WTC11 (cell line): ENCODE measurements around the gene MKI67. TPM values are rescaled to one million over a fixed set of nuclear protein-coding genes. Genes with fewer than 3 reads are reported as not detected.

Experiments used
- ATAC-seq: fragments of 200-7000 bp; cut with Tn5 transposase; 2 replicates; pipeline ENCODE4 v1.10.0; 2021; ENCODE audit warnings: mild to moderate bottlenecking, moderate library complexity
- CTCF ChIA-PET: fragments of 300-600 bp; sonication (Branson Sonifier 250); formaldehyde crosslinking; loops from one replicate; lab custom pipeline; 2021; ENCODE audit warnings: antibody characterized with exemption; lab: Charles Lee
- POLR2A ChIA-PET: fragments of 350-600 bp; sonication (Branson Sonifier 250); formaldehyde crosslinking; loops from one replicate; lab custom pipeline; 2021; ENCODE audit warnings: antibody characterized with exemption; lab: Charles Lee
- DNase-seq: peaks from one replicate; pipeline ENCODE4 v3.0.0; 2021; ENCODE audit warnings: low spot score
- H3K27ac Mint-ChIP-seq: 2 replicates; pipeline ENCODE4 v1.8.0; 2021; ENCODE audit warnings: mixed read lengths
- H3K27me3 Mint-ChIP-seq: 2 replicates; pipeline ENCODE4 v1.8.0; 2021; ENCODE audit warnings: low read depth, mild to moderate bottlenecking, moderate library complexity, mixed read lengths
- H3K36me3 Mint-ChIP-seq: 2 replicates; pipeline ENCODE4 v1.8.0; 2021; ENCODE audit warnings: mixed read lengths
- H3K4me1 Mint-ChIP-seq: 2 replicates; pipeline ENCODE4 v1.8.0; 2022; ENCODE audit warnings: mixed read lengths
- H3K4me3 Mint-ChIP-seq: 2 replicates; pipeline ENCODE4 v1.8.0; 2021; ENCODE audit warnings: mild to moderate bottlenecking, moderate library complexity, mixed read lengths
- H3K9me3 Mint-ChIP-seq: 2 replicates; pipeline ENCODE4 v1.8.0; 2021; ENCODE audit warnings: mixed read lengths
- CDX4 ChIP-seq: fragments of 250-450 bp; sonication (Bioruptor Pico); IDR thresholded peaks from 2 replicates; pipeline ENCODE4 v1.9.0; 2021; ENCODE audit warnings: moderate library complexity, mild to moderate bottlenecking, inconsistent platforms, borderline replicate concordance
- ERG ChIP-seq: fragments of 250-450 bp; sonication (Bioruptor Pico); IDR thresholded peaks from 2 replicates; pipeline ENCODE4 v1.8.0; 2021; ENCODE audit warnings: mild to moderate bottlenecking
- IRF1 ChIP-seq: sonication (generic); formaldehyde crosslinking; IDR thresholded peaks from 2 replicates; pipeline ENCODE4 v1.8.0; 2023; ENCODE audit warnings: missing genetic modification reagents
- NFYB ChIP-seq: sonication (generic); formaldehyde crosslinking; conservative IDR thresholded peaks from 2 replicates; pipeline ENCODE4 v1.8.0; 2022; ENCODE audit warnings: low read depth, missing genetic modification reagents
- NR2C2 ChIP-seq: sonication (generic); formaldehyde crosslinking; IDR thresholded peaks from 2 replicates; pipeline ENCODE4 v1.8.0; 2022; ENCODE audit warnings: mild to moderate bottlenecking, missing genetic modification reagents
- OVOL2 ChIP-seq: fragments of 250-450 bp; sonication (Bioruptor Pico); IDR thresholded peaks from 2 replicates; pipeline ENCODE4 v1.9.0; 2021; ENCODE audit warnings: mild to moderate bottlenecking, borderline replicate concordance
- PREB ChIP-seq: sonication (generic); formaldehyde crosslinking; IDR thresholded peaks from 2 replicates; pipeline ENCODE4 v1.8.1; 2022; ENCODE audit warnings: mild to moderate bottlenecking, missing genetic modification reagents, moderate library complexity, borderline replicate concordance
- SOX15 ChIP-seq: fragments of 250-450 bp; sonication (Bioruptor Pico); IDR thresholded peaks from 2 replicates; pipeline ENCODE4 v1.9.0; 2021; ENCODE audit warnings: mild to moderate bottlenecking
- TEAD4 ChIP-seq: sonication (generic); formaldehyde crosslinking; IDR thresholded peaks from 2 replicates; pipeline ENCODE4 v1.8.0; 2022; ENCODE audit warnings: mild to moderate bottlenecking, missing genetic modification reagents
- TP53 ChIP-seq: sonication (generic); formaldehyde crosslinking; IDR thresholded peaks from 2 replicates; pipeline ENCODE4 v1.8.1; 2023; ENCODE audit warnings: mild to moderate bottlenecking, missing genetic modification reagents
- ZNF121 ChIP-seq: sonication (generic); formaldehyde crosslinking; IDR thresholded peaks from 2 replicates; pipeline ENCODE4 v1.8.0; 2023; ENCODE audit warnings: missing genetic modification reagents
- ZNF219 ChIP-seq: sonication (generic); formaldehyde crosslinking; IDR thresholded peaks from 2 replicates; pipeline ENCODE4 v1.8.0; 2023; ENCODE audit warnings: missing genetic modification reagents, mild to moderate bottlenecking, borderline replicate concordance
- ZNF423 ChIP-seq: fragments of 250-450 bp; sonication (Bioruptor Pico); IDR thresholded peaks from 2 replicates; pipeline ENCODE4 v2.1.2; 2022; ENCODE audit warnings: mild to moderate bottlenecking, moderate library complexity
- total RNA-seq: library from RNA; stranded (reverse); gene quantifications from 3 replicates; pipeline ENCODE4 v1.2.3, GENCODE V29; 2021
- TF ChIP-seq, protein P1 (sequence below): sonication (generic); formaldehyde crosslinking; conservative IDR thresholded peaks from 2 replicates; pipeline ENCODE4 v1.8.1; 2023; ENCODE audit warnings: mild to moderate bottlenecking, low read depth, missing genetic modification reagents, moderate library complexity

The MKI67 gene
- total RNA-seq, 1 experiment from 2014 or later = 118 TPM

- TF ChIP-seq, protein P1, sequence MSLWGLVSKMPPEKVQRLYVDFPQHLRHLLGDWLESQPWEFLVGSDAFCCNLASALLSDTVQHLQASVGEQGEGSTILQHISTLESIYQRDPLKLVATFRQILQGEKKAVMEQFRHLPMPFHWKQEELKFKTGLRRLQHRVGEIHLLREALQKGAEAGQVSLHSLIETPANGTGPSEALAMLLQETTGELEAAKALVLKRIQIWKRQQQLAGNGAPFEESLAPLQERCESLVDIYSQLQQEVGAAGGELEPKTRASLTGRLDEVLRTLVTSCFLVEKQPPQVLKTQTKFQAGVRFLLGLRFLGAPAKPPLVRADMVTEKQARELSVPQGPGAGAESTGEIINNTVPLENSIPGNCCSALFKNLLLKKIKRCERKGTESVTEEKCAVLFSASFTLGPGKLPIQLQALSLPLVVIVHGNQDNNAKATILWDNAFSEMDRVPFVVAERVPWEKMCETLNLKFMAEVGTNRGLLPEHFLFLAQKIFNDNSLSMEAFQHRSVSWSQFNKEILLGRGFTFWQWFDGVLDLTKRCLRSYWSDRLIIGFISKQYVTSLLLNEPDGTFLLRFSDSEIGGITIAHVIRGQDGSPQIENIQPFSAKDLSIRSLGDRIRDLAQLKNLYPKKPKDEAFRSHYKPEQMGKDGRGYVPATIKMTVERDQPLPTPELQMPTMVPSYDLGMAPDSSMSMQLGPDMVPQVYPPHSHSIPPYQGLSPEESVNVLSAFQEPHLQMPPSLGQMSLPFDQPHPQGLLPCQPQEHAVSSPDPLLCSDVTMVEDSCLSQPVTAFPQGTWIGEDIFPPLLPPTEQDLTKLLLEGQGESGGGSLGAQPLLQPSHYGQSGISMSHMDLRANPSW (CRISPR knock-in tag) = no peak
- TF ChIP-seq SOX15 (CRISPR knock-in tag) = no peak
- TF ChIP-seq TEAD4 (CRISPR knock-in tag) = no peak
- no peak for TF ChIP-seq NR2C2 (CRISPR knock-in tag)
- TF ChIP-seq TP53 (CRISPR knock-in tag) = no peak
- TF ChIP-seq IRF1 = no peak
- no peak for TF ChIP-seq ZNF423 (CRISPR knock-in tag)
- no peak for TF ChIP-seq CDX4 (CRISPR knock-in tag)
- TF ChIP-seq OVOL2 (CRISPR knock-in tag) = no peak
- TF ChIP-seq ZNF121 (CRISPR knock-in tag) = no peak
These were observed 63.2 kb downstream of the MKI67 start (continued) for GRCh38 chr10:128062881-128063563.

DNA sequence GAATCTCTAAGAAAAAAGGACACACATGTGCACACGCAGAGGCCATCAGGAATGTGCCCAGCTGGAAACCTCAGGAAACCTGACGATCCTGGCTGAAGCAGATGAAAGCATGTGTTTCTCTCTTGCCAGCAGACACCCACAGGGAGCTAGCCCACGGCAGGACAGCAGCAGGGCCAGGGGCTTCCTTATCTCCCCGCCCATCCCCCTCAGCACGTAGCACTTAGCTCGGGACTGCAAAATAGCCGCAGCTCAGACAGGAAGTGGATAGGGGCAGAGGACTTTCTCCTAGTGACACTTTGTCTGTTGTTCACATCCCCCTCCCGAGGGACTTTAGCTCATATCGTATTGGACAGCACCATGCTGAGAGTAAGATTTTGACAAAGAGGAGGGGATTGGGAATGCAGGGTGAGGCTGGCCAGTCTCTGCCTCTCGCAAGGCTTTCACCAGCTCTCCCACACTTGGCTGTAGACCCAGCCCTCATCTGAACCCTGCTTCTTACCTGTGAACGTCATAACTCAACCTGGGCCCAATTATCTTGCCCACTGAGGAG, 63.8 kb downstream of the MKI67 start:
- ATAC-seq (peak; percentile 70), DNase-seq (no peak)
- no peak overlapping the region for H3K4me3 Mint-ChIP-seq
- TF ChIP-seq ERG (CRISPR knock-in tag) (no peak), PREB (CRISPR knock-in tag) (no peak), ZNF121 (CRISPR knock-in tag) (no peak), NFYB (no peak), TEAD4 (CRISPR knock-in tag) (no peak), ZNF219 (CRISPR knock-in tag) (no peak)
- peaks cover 6% of the 10 kb centered on the region for H3K9me3 Mint-ChIP-seq
- peaks cover 29% of the 10 kb centered on the region for H3K4me1 Mint-ChIP-seq
- POLR2A ChIA-PET = no interaction called here
- H3K27ac Mint-ChIP-seq = 0 out of 2 replicates have a peak overlapping the region, but pooled peaks have one; percentile 52
- H3K27me3 Mint-ChIP-seq = no peaks in the 10 kb centered on the region
- H3K36me3 Mint-ChIP-seq = no peaks in the 10 kb centered on the region; the same call in 1 of the 2 replicates
- CTCF ChIA-PET = interaction anchor here (1.6 to 3.5 kb wide), 6 partner anchors 15 to 156 kb away, joined by 6 to 30 read pairs (median 14); partner anchors contain the start of gene PTPRE
